ENCODE results near the gene TAGAP. TPM values are rescaled to one million over a fixed set of nuclear protein-coding genes. Genes with fewer than 3 reads are reported as not detected.
"Not testable (repeated sequence)": the region's sequence is repeated elsewhere in the genome, so short reads cannot be mapped to it uniquely, and the experiment has no call there.

The TAGAP gene
- polyA plus RNA-seq, 5 donors, result 0.90 to 1.9 (median 1.8) TPM

- DNase-seq, result no peak
Measured at GRCh38 chr6:159014406-159014805, 30.4 kb downstream of the TAGAP start.

DNA sequence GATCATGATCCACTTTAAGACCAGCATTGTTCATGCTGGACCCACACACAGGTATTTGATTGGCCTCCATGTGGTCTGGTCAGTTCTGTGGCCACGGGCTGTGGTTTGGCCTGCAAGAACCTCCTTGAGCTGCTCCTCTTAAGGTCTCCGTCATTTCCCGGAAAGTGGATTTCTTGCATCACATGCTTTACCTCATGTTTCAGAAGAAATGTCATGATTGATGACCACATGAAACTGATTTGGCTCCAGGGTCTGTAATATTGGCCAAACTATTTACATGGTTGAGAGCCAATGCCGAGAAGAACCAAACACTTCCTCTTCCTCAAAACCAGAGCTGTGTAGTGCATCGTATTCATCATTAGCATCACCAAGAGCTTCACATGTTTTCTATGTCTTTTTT is 31.6 kb downstream of the TAGAP start:
- no peak for DNase-seq

DNA sequence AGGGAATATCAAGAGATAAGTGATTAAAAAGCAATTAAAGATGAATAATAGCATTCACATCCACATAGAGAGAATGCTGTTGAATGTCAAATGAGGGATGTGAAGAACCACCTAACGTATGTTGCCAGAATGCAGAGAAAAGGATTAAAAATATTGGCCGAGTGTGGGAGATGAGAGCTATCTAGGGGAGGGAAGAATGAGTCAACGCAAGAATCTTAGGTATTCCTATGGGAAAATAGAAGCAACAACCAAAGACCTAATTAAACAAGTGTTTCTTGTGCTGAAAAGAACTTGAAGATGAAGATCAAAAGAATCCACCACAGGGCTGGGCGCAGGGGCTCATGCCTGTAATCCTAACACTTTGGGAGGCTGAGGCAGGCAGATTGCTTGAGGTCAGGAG is 32.6 kb downstream of the TAGAP start:
- no peak for DNase-seq

- not testable (repeated sequence) for DNase-seq
Measured at GRCh38 chr6:159010037-159010612, 34.7 kb downstream of the TAGAP start.

GRCh38 chr6:159008656-159009288 is 36.0 kb downstream of the TAGAP start:
- no peak for DNase-seq

DNA sequence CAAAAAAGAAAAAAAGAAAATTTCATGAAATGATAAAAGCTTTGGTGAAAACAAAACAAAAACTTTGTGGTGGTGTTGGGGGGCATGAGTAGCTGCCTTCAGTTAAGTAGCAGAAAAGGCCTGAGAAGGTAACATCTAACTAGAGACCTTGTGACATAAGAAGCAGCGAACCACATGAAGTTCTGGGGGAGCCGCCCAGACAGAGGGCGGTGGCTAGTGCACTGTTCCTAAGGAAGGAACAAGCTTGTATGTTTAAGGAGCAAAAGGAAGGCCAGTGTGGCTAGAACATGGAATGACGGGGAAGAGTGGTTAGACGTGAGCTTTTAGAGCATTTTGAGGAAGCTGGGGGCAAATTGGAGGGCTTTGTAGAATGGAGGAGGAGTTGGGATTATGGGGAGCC is 37.3 kb downstream of the TAGAP start:
- no peak for DNase-seq

DNA sequence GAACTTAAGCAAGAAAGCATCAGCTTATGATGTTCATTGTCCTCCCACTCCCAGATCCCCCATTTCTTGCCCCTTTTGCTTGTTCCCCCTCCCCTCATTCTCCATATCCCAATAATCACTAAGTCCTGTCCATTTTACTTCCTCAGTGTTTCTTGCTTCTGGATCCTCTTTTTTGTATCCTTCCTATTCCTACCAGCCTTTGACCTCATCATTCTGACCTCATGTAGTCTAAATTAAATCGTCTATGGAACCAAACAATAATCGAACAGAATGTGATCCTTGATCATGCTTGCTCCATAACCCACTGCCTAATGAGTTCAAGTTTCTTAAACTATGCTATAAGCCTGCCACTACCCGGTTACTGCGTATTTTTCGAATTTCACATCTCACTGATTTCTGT is 39.4 kb downstream of the TAGAP start:
- DNase-seq, result no peak

- no peak for DNase-seq
Measured at GRCh38 chr6:159004592-159004991, 40.2 kb downstream of the TAGAP start.

DNA sequence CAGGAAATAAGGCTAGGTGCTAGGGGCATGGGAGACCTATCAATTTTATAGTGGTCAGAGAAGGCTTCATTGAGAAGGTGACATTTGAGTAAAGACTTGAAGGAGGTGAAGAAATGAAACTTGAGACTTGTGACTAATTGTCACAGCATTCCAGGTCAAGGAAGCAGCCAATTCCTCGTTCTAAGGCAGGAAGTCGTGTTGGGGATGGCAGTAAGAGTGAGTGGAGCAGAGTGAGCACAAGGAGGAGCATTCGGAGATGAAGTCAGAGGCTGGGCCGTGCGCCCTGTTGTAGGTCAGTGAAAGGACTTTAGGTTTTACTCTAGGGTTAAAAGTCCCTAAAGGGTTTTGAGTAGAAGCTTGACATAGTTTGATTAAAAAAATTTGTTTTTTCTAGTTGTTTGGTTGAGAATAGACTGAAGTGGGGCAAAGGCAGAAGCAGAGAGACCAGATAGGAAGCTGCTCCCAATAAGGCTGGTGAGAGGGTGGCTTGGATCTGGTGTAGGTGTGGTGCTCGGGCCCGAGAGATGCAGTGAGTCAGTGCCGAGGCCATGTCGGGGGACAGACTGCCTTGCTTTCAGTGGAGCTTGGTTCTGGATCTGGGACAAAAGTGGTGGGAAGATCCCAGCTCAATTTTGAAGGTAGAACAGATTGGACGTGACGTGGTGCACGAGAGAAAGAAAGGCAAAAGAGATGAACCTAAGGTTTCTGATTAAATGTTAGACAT is 42.2 kb downstream of the TAGAP start:
- no peak for DNase-seq

DNA sequence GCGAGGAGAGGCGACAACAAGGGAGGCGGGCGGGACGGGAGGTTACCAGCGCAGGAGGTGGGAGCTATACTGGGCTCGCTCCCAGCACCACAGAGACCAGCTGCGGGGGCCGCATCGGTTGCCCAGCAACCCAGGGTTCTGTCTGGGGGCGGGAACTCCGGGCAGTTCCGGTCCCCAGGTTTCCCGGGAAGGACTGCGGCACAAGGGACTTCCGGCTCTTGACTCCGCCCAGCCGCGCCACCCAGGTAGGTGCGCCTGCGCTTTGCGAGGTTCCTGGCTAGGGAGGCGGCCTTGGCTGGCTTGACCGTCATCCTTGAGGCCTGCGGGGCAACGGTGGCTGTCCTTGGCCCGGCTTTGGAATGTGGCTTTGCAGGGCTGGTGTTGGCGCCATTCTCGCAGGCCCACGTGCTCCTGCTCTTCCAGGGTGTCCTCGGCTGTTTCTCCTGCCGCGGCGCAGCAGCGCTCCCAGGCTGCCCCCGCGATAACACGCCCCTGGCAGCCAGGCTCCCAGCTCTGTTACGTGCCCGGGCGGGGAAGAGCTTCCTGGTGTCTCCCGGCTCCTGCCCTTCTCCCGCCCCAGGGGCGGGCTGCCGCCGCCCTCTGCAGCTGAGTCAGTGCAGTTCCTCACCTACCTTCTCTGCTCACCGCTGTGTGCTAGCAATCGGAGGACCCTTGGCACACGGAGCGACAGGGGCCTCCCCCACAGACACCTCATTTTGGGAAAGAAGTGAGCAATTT is 45.0 kb downstream of the TAGAP start, which contains the start of gene RSPH3:
Gene RSPH3, minus strand, starts transcription at position 537 of the 738 bp plus-strand sequence. CDS start 652 bp downstream, outside the sequence.
- DNase-seq, result peak; percentile 93

- DNase-seq, result peak; percentile 9 to 23
Measured at GRCh38 chr6:158999154-158999665, 45.6 kb downstream of the TAGAP start.

GRCh38 chr6:158996856-158997255 is 47.9 kb downstream of the TAGAP start:
- no peak for DNase-seq

DNA sequence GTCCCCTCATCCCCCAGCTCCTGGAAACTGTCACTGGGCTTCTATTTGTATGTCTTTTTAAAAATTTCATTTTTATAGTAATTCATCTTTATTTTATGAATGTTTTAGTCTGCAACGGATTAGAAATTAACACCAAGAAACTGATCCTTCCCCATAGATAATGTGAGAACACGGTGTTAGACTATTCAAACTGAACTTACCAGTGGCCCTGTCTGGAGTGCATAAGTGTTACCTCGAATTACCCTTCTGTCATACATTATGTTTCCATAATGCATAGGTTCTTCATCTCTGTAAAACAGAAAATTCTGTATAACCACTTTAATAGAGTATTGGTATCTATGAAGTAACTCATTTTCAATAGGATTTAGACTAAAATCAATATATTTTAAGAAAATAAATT is 51.2 kb downstream of the TAGAP start:
- no peak for DNase-seq

DNA sequence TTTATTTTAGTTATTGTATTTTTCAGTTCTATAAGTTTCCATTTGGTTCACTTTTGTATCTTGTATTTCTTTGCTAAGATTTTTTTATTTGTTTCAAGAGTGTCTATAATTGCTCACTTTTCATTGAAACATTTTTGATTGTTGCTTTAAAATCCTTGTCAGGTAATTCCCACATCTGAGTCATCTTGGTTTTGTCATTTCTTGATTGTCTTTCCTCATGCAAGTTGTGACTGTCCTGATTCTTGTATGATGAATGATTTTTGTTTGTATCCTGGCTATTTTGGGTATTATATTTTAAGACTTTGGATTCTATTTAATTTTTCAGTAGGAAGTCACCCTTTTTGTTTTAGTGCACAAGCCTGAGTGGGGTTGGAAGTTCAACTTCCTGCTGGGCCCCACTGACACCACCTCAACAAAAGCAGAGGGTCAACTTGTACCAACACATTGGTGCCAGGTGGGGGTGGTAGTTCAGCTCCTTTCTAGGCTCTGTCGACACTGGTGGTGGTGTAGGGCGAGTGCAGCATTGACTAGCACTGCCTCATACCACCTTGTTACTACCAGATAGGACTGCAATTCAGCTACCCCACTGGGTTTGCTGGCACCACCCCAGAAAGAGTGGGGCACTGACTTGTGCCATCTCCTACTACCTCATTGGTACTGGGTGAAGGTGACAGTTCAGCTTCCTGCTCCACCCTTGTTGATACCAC is 53.6 kb downstream of the TAGAP start:
- DNase-seq, result no peak

DNA sequence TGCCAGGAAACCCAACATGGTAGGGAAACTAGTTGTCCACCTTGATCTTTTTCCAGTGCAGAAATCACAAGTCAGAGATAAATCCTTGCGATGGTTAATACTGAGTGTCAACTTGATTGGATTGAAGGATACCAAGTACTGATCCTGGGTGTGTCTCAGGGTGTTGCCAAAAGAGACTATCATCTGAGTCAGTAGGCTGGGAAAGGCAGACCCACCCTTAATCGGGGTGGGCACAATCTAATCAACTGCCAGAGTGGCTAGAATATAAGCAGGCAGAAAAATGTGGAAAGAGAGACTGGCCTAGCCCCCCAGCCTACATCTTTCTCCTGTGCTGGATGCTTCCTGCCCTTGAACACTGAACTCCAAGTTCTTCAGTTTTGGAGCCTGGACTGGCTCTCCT is 55.1 kb downstream of the TAGAP start:
- DNase-seq, result not testable (repeated sequence)

GRCh38 chr6:158988477-158988876 is 56.3 kb downstream of the TAGAP start:
- no peak for DNase-seq

DNA sequence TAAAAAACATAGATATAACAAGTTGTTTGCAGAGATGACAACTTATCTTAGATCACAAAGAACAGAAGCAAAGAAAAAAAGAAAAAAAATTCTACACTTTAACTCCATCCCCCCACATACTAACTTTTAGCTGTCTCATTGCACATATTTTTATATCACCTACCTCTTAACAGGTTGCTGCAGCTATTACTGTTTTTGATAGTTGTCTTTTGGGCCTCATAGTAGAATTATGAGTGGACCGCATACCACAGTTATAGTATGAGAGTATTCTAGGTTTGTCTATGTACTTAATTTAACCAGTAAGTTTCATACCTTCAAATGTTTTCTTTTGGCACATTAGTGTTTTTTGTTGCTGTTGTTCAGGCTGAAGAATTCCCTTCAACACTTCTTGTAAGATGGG is 57.1 kb downstream of the TAGAP start:
- DNase-seq, result no peak
